HepG2 (cell line): ENCODE measurements around the gene NFE2L1. TPM values are rescaled to one million over a fixed set of nuclear protein-coding genes. Genes with fewer than 3 reads are reported as not detected.

Experiments used
- CREM ChIP-seq, 2 experiments: sonication (generic) in 1 of 2; formaldehyde crosslinking in 1 of 2; IDR thresholded peaks; 2 replicates each; pipeline versions ENCODE4 v1.4.0 to v1.6.1; 2016 to 2020; ENCODE audit warnings: antibody characterized with exemption in 1 of 2, mild to moderate bottlenecking in 1 of 2, missing genetic modification reagents in 1 of 2
- HMG20B ChIP-seq: conservative IDR thresholded peaks from 2 replicates; pipeline ENCODE4 v1.6.1; 2016; ENCODE audit warnings: missing genetic modification reagents, missing compliant biosample characterization
- HMGA1 ChIP-seq: sonication (generic); formaldehyde crosslinking; conservative IDR thresholded peaks from 2 replicates; pipeline ENCODE4 v1.4.0; 2020; ENCODE audit warnings: missing genetic modification reagents
- KLF11 ChIP-seq: IDR thresholded peaks from 2 replicates; pipeline ENCODE4 v1.6.1; 2016; ENCODE audit warnings: missing compliant biosample characterization
- MTA1 ChIP-seq: sonication (generic); formaldehyde crosslinking; IDR thresholded peaks from 2 replicates; pipeline ENCODE4 v1.4.0; 2020; ENCODE audit warnings: missing genetic modification reagents, mild to moderate bottlenecking, borderline replicate concordance
- NR2F1 ChIP-seq, 2 experiments: fragments of 450-650 bp in 1 of 2; formaldehyde crosslinking in 1 of 2; IDR thresholded peaks; 2 replicates each; pipeline versions ENCODE4 v1.5.0 to v1.6.1; 2016 to 2020; ENCODE audit warnings: mild to moderate bottlenecking in 1 of 2, missing compliant biosample characterization in 1 of 2, missing genetic modification reagents in 1 of 2, moderate library complexity in 1 of 2
- PHF8 ChIP-seq: sonication (generic); formaldehyde crosslinking; IDR thresholded peaks from 2 replicates; pipeline ENCODE4 v1.5.0; 2020; ENCODE audit warnings: missing genetic modification reagents
- ZC3H13 ChIP-seq: sonication (generic); formaldehyde crosslinking; IDR thresholded peaks from 2 replicates; pipeline ENCODE4 v1.8.1; 2023; ENCODE audit warnings: mild to moderate bottlenecking, missing genetic modification reagents, moderate library complexity
- ZHX2 ChIP-seq, 2 experiments: sonication (generic) in 1 of 2; formaldehyde crosslinking in 1 of 2; IDR thresholded peaks; 2 replicates each; pipeline versions ENCODE4 v1.6.1 to v1.9.0; 2014 to 2022; ENCODE audit warnings: antibody characterized with exemption in 1 of 2, borderline replicate concordance in 1 of 2, inconsistent platforms in 1 of 2, low read depth in 1 of 2, missing genetic modification reagents in 1 of 2
- ZMAT3 ChIP-seq: sonication (generic); formaldehyde crosslinking; conservative IDR thresholded peaks from 2 replicates; pipeline ENCODE4 v1.7.0; 2021; ENCODE audit warnings: missing genetic modification reagents
- ZNF160 ChIP-seq: sonication (generic); formaldehyde crosslinking; IDR thresholded peaks from 2 replicates; pipeline ENCODE4 v1.8.0; 2022; ENCODE audit warnings: mild to moderate bottlenecking, inconsistent platforms, missing genetic modification reagents
- ZNF235 ChIP-seq: sonication (generic); formaldehyde crosslinking; IDR thresholded peaks from 2 replicates; pipeline ENCODE4 v1.8.1; 2023; ENCODE audit warnings: mild to moderate bottlenecking, missing genetic modification reagents, borderline replicate concordance
- ZNF333 ChIP-seq: sonication (generic); formaldehyde crosslinking; IDR thresholded peaks from 2 replicates; pipeline ENCODE4 v1.4.0; 2020; ENCODE audit warnings: mild to moderate bottlenecking, missing genetic modification reagents, borderline replicate concordance
- ZNF350 ChIP-seq: sonication (generic); formaldehyde crosslinking; IDR thresholded peaks from 2 replicates; pipeline ENCODE4 v1.4.0; 2020; ENCODE audit warnings: mild to moderate bottlenecking, low read depth, missing genetic modification reagents, borderline replicate concordance
- ZNF446 ChIP-seq: sonication (generic); formaldehyde crosslinking; IDR thresholded peaks from 2 replicates; pipeline ENCODE4 v1.5.0; 2020; ENCODE audit warnings: mild to moderate bottlenecking, missing genetic modification reagents
- ZNF790 ChIP-seq: sonication (generic); formaldehyde crosslinking; IDR thresholded peaks from 2 replicates; pipeline ENCODE4 v1.8.0; 2022; ENCODE audit warnings: missing genetic modification reagents, mild to moderate bottlenecking, borderline replicate concordance
- ZSCAN20 ChIP-seq: sonication (generic); formaldehyde crosslinking; IDR thresholded peaks from 2 replicates; pipeline ENCODE4 v1.4.0; 2020; ENCODE audit warnings: missing genetic modification reagents, mild to moderate bottlenecking, borderline replicate concordance
- ZZZ3 ChIP-seq: sonication (generic); formaldehyde crosslinking; IDR thresholded peaks from 2 replicates; pipeline ENCODE4 v1.4.0; 2020; ENCODE audit warnings: missing genetic modification reagents, mild to moderate bottlenecking, borderline replicate concordance
- polyA plus RNA-seq, 8 experiments: library from polyadenylated mRNA; depleted of rRNA in 3 of 8; stranded (reverse) in 7 of 8; unstranded in 1 of 8; fragments of >200 nt; fragmentation: Illumina TruSeq in 4 of 8; extraction: Trizol in 4 of 8; gene quantifications; 2 replicates each; pipeline versions ENCODE4 v1.2.1 to v1.2.3, GENCODE V29; 2011 to 2016; ENCODE audit warnings: low read depth in 4 of 8, missing spikeins in 1 of 8, mixed read lengths in 1 of 8; ENCODE audit not compliant: insufficient read depth in 1 of 8
- total RNA-seq, 5 experiments: library from RNA; depleted of rRNA; stranded (reverse); fragments of >200 nt; fragmentation: Illumina TruSeq; extraction: Trizol; gene quantifications; 2 replicates each; pipeline ENCODE4 v1.2.3, GENCODE V29; 2016; ENCODE audit warnings: low read depth in 1 of 5
- TF ChIP-seq, protein P1 (sequence below): IDR thresholded peaks from 2 replicates; pipeline ENCODE4 v1.6.1; 2016; ENCODE audit warnings: missing compliant biosample characterization, missing genetic modification reagents, borderline replicate concordance
- TF ChIP-seq, protein P2 (sequence below): sonication (generic); formaldehyde crosslinking; IDR thresholded peaks from 2 replicates; pipeline ENCODE4 v1.4.0; 2020; ENCODE audit warnings: missing genetic modification reagents

The NFE2L1 gene
- total and polyA plus RNA-seq, 2 of the 13 experiments (the other 11 are each of a cell fraction or from before 2014, with no cell fraction given) = 67.0 to 234 TPM

GRCh38 chr17:48101012-48101720 is 53.0 kb downstream of the NFE2L1 start, which contains the start of gene CBX1 (continued):
- TF ChIP-seq, protein P1, sequence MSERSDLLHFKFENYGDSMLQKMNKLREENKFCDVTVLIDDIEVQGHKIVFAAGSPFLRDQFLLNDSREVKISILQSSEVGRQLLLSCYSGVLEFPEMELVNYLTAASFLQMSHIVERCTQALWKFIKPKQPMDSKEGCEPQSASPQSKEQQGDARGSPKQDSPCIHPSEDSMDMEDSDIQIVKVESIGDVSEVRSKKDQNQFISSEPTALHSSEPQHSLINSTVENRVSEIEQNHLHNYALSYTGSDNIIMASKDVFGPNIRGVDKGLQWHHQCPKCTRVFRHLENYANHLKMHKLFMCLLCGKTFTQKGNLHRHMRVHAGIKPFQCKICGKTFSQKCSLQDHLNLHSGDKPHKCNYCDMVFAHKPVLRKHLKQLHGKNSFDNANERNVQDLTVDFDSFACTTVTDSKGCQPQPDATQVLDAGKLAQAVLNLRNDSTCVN (CRISPR knock-in tag) = no peak
- TF ChIP-seq ZC3H13 = peak; percentile 64
- TF ChIP-seq ZNF446 (CRISPR knock-in tag) = peak; percentile 65
- peak; percentile 92; the same call in 1 of the 2 replicates for TF ChIP-seq ZNF790 (CRISPR knock-in tag)
- peak; percentile 81 for TF ChIP-seq ZZZ3 (CRISPR knock-in tag)
- peak; percentile 98 for TF ChIP-seq PHF8 (CRISPR knock-in tag)
- 0 out of 2 replicates have a peak, but pooled peaks have one; percentile 7 for TF ChIP-seq HMG20B (CRISPR knock-in tag)
- no peak; the same call in 1 of the 2 replicates for TF ChIP-seq ZHX2 (IDR thresholded peaks at IDR 0.05; ENCODE audit: low read depth)
- 0 out of 2 replicates have a peak, but pooled peaks have one; percentile 51 for TF ChIP-seq ZHX2 (CRISPR knock-in tag; IDR thresholded peaks at IDR 0.05; ENCODE audit: borderline replicate concordance)
- peak; percentile 84; the same call in 1 of the 2 replicates for TF ChIP-seq ZNF350 (CRISPR knock-in tag)
- TF ChIP-seq HMGA1 (CRISPR knock-in tag) = no peak
- 0 out of 2 replicates have a peak, but pooled peaks have one; percentile 24 for TF ChIP-seq KLF11 (CRISPR knock-in tag)
- TF ChIP-seq CREM (IDR thresholded peaks at IDR 0.05) = peak; percentile 65
- TF ChIP-seq CREM (CRISPR knock-in tag; IDR thresholded peaks at IDR 0.05) = no peak
- TF ChIP-seq ZNF160 = peak; percentile 85
- peak; percentile 84; the same call in 1 of the 2 replicates for TF ChIP-seq MTA1 (CRISPR knock-in tag)
- no peak; the same call in 1 of the 2 replicates for TF ChIP-seq ZNF333
- TF ChIP-seq NR2F1 (CRISPR knock-in tag; IDR thresholded peaks at IDR 0.05) = 0 out of 4 replicates have a peak, but pooled peaks of 1 of the 2 experiments have one; percentile 7
- TF ChIP-seq, protein P2, sequence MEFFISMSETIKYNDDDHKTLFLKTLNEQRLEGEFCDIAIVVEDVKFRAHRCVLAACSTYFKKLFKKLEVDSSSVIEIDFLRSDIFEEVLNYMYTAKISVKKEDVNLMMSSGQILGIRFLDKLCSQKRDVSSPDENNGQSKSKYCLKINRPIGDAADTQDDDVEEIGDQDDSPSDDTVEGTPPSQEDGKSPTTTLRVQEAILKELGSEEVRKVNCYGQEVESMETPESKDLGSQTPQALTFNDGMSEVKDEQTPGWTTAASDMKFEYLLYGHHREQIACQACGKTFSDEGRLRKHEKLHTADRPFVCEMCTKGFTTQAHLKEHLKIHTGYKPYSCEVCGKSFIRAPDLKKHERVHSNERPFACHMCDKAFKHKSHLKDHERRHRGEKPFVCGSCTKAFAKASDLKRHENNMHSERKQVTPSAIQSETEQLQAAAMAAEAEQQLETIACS = peak; percentile 92
- peak; percentile 77 for TF ChIP-seq ZMAT3 (CRISPR knock-in tag)
- peak; percentile 36; the same call in 1 of the 2 replicates for TF ChIP-seq ZSCAN20 (CRISPR knock-in tag)
- peak; percentile 88; the same call in 1 of the 2 replicates for TF ChIP-seq ZNF235 (CRISPR knock-in tag)
